NCI-H345 (cell line): Measurements from ENCODE around the gene CELF6.
A peak's percentile ranks its signal among the peaks of the same experiment; 100 is the strongest.

ENCODE experiments used
- DNase-seq: peaks from one replicate; lab custom pipeline; 2025; lab: John Stamatoyannopoulos, UW

CELF6 gene

GRCh38 chr15:72271895-72272212, 48.1 kb downstream of the CELF6 start:
- peak; percentile 4 for DNase-seq

- no peak for DNase-seq
Measured at GRCh38 chr15:72271221-72271620, 48.7 kb downstream of the CELF6 start.

DNA sequence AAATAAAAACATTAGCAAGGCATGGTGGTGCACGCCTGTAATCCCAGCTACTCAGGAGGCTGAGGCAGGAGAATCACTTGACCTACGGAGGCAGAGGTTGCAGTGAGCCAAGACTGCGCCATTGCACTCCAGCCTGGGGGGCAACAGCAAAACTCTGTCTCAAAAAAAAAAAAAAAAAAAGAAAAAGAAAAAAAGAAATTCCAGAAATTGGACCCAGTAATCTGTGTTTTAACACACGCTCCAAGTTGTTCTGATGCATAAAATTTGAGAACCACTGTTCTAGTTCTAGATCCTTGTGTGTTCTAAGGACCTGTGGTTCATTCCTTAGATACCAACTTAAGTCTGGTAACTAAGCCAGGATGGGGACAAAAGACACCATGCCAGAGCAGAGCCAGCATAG, 50.2 kb downstream of the CELF6 start:
- no peak for DNase-seq

DNA sequence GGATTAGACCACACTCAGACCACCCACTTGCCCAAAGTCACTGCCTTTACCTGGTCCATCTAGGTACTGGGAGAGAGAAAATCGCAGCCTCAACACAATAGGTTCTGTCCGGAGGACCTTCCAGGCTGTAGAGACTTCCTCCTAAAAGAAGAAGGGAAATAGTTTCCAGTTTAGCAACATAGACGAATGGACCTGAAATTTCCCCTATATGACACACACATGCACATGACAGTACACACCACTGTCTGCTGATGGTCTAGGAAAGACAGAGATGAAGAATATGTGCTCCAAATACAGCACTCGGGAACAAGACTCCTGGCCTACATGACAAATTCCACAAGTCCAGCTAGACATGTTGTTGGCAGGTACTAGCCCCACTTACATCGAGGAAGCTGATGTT, 54.9 kb downstream of the CELF6 start:
- DNase-seq, result no peak

GRCh38 chr15:72252663-72253299, 67.2 kb downstream of the CELF6 start:
- no peak for DNase-seq

DNA sequence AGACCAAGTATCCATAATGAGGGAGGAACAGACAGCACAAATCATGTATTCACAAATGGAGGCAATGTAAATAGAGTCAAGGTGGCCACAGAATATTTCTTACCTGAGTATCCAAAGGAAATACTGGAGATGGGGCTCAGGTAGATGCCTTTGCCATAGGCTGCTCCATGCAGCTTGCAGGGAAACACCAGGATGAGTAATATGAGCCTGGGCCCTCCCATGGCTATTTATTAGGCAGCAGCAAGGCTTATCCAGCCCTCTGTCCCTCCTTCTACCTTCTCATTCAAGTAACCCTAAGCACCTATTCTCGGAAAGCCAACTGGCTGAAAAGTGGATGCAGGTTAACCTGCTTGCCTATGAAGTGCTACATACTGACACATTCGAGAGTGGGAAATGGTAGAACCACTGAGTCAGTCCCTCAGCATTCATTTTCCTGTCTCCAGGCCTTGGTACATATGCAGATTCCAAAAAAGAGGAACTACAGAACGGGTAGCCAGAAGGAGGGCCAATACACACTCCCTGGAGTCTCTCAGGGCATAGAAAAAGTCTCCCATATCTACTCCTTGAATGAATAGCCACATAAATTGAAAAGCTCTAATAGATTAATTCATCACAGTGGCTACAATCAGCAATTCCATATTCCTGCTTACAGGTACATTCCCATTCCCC, 70.7 kb downstream of the CELF6 start:
- no peak for DNase-seq

DNA sequence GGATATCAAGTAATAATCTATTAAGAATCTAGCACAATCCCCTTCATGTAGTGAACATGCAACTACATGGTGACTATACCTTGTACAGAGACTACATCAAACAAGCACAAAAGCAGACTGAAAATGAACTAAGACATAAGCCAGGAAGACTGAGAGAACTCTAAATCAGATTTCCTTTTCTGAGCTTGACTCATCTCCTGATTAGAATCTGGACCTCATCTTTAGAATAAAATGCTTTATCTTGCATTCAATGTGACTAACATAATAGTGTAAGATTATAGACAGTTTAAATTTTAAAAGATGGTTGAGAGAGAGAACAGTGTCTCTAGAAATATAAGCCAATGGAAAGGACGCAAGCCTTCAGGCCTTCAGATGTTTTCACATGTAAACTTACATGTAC, 71.4 kb downstream of the CELF6 start:
- no peak for DNase-seq

- DNase-seq, result no peak
Measured at GRCh38 chr15:72242775-72243370, 77.1 kb downstream of the CELF6 start.

DNA sequence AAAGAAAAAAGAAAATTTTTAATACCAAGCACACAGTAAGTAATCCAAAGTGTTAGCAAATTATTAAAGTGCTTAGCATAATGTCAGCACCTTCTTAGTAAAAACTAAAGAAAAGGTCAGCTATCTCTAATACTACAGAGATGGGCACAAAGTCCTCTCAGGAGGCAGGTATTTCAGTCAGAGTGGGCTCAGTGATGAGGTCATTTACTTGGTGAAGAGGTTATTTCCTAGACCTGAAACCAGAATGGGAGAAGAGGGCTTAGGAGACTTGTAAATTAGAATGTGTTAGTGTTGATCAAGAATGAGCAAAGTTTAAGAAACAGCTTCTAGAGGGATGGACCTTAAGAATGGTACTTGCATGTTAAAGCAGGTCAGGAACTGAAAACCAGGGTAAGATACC, 80.3 kb downstream of the CELF6 start:
- DNase-seq, result no peak

- no peak for DNase-seq
Measured at GRCh38 chr15:72238586-72238985, 81.4 kb downstream of the CELF6 start.

- DNase-seq, result no peak
Measured at GRCh38 chr15:72237853-72238224, 82.1 kb downstream of the CELF6 start.

DNA sequence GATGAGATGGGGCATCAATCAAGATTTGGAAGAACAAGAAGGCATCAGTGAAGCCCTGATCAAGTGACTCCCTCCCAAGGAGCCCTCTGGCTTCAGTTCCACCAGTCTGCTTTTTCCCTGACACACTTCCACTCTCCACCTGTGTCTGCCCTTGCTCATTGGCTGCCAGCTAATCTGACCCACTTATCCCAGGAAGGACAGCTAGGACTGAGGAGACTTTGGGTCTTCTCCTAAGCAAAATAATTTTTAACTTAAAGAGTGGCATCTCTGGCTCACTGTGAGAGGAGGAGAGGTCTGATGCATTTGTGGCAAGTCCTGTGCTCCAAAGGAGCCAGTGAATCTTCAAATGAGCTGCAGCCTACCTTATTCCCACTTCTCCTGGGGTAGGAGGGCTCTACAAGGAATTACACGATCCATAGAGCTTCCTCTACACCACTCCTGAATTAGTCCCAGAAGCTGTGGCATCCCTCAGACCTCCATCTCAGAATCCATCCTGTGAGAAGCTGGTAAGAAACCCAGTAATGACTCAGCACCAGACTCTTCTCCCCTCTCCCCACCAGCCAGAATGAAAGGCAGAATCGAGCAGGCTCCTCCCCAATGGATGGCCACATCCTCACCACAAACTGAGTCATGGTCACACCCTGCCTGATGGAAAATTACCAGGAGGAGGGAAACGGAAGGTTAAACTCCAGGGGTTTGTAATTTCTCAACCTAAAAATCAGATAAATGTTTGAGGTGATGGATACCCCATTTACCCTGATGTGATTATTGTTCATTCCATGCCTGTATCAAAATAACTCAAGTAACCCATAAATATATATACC, 82.7 kb downstream of the CELF6 start:
- no peak for DNase-seq

DNA sequence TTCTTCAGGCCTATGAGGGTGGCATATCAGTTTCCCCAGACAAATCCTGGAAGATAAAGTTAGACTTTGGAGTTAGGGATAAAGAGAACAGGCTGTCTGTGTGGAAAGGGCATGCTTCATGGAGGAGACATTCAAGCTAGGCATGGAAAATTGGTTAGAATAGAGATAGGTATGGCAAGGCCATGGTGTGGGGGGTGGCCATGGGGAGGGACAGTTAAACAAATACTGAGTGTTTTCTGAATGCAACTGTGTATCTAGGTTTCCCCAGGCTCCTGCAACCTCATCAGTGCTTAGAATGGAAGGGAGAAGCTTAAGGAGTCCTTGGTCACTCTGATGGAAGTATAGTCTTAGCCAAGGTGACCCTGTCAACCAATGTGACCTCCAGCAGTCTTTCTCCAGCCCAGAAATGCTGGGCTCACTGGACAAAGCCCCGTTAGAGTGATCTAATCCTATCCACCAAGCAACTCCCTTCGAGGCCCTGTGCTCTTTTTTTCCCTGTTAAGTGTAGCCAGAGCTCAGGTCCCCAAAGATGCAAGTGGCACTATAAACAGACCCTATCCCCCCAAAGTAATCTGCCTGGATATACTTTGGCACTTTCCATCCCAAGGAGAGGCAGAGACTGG, 83.5 kb downstream of the CELF6 start:
- DNase-seq, result no peak

GRCh38 chr15:72235298-72235697, 84.7 kb downstream of the CELF6 start:
- DNase-seq, result no peak
